ENCODE measurements around the gene TSHZ2.

The TSHZ2 gene

GRCh38 chr20:52983726-52984450 is 11.7 kb downstream of the TSHZ2 start:
- 75% methylated on average over 22 of the region's 22 CpGs for WGBS
- no peaks in the 10 kb centered on the region for H3K9me3 ChIP-seq (ENCODE audit: insufficient read depth, low read depth, low read length)
- H3K9ac ChIP-seq (ENCODE audit: low read depth, low read length), result no peak overlapping the region

GRCh38 chr20:52984451-52984810 is 12.3 kb downstream of the TSHZ2 start:
- Histone ChIP-seq H3K27me3 (ENCODE audit: insufficient read depth, low read length) (no peaks in the 10 kb centered on the region), H3K27ac (ENCODE audit: low read depth, low read length) (no peak overlapping the region), H3K9me3 (ENCODE audit: insufficient read depth, low read depth, low read length) (no peaks in the 10 kb centered on the region), H3K4me1 (ENCODE audit: insufficient read depth, low read length) (no peaks in the 10 kb centered on the region), H3K36me3 (ENCODE audit: insufficient read depth, low read length) (no peaks in the 10 kb centered on the region), H3K4me3 (ENCODE audit: low read length) (no peak overlapping the region), H3K9ac (ENCODE audit: low read depth, low read length) (no peak overlapping the region)
- 94% methylated on average over 10 of the region's 10 CpGs for WGBS

More at GRCh38 chr20:52983726-52984450, 11.7 kb downstream of the TSHZ2 start:
- no peaks in the 10 kb centered on the region for H3K36me3 ChIP-seq (ENCODE audit: insufficient read depth, low read length)
- H3K27ac ChIP-seq (ENCODE audit: low read depth, low read length), result no peak overlapping the region
- H3K27me3 ChIP-seq (ENCODE audit: insufficient read depth, low read length), result no peaks in the 10 kb centered on the region
- no peaks in the 10 kb centered on the region for H3K4me1 ChIP-seq (ENCODE audit: insufficient read depth, low read length)
- H3K4me3 ChIP-seq (ENCODE audit: low read length), result no peak overlapping the region

- WGBS, result 91% methylated on average over 3 of the region's 3 CpGs
- Histone ChIP-seq H3K27ac (ENCODE audit: low read depth, low read length) (no peak overlapping the region), H3K9ac (ENCODE audit: low read depth, low read length) (no peak overlapping the region), H3K9me3 (ENCODE audit: insufficient read depth, low read depth, low read length) (no peaks in the 10 kb centered on the region), H3K4me1 (ENCODE audit: insufficient read depth, low read length) (no peaks in the 10 kb centered on the region), H3K4me3 (ENCODE audit: low read length) (no peak overlapping the region), H3K27me3 (ENCODE audit: insufficient read depth, low read length) (no peaks in the 10 kb centered on the region), H3K36me3 (ENCODE audit: insufficient read depth, low read length) (no peaks in the 10 kb centered on the region)
Measured at GRCh38 chr20:52985687-52986086, 13.5 kb downstream of the TSHZ2 start.

- 88% methylated on average over 1 of the region's 1 CpG for WGBS
- Histone ChIP-seq H3K9ac (ENCODE audit: low read depth, low read length) (no peak overlapping the region), H3K27ac (ENCODE audit: low read depth, low read length) (no peak overlapping the region), H3K4me1 (ENCODE audit: insufficient read depth, low read length) (no peaks in the 10 kb centered on the region), H3K27me3 (ENCODE audit: insufficient read depth, low read length) (no peaks in the 10 kb centered on the region), H3K9me3 (ENCODE audit: insufficient read depth, low read depth, low read length) (no peaks in the 10 kb centered on the region), H3K36me3 (ENCODE audit: insufficient read depth, low read length) (no peaks in the 10 kb centered on the region), H3K4me3 (ENCODE audit: low read length) (no peak overlapping the region)
Measured at GRCh38 chr20:52987295-52987694, 15.1 kb downstream of the TSHZ2 start.

- Histone ChIP-seq H3K9me3 (ENCODE audit: insufficient read depth, low read depth, low read length) (no peaks in the 10 kb centered on the region), H3K27ac (ENCODE audit: low read depth, low read length) (no peak overlapping the region), H3K9ac (ENCODE audit: low read depth, low read length) (no peak overlapping the region), H3K4me3 (ENCODE audit: low read length) (no peak overlapping the region), H3K36me3 (ENCODE audit: insufficient read depth, low read length) (no peaks in the 10 kb centered on the region), H3K4me1 (ENCODE audit: insufficient read depth, low read length) (no peaks in the 10 kb centered on the region), H3K27me3 (ENCODE audit: insufficient read depth, low read length) (no peaks in the 10 kb centered on the region)
- 93% methylated on average over 4 of the region's 4 CpGs for WGBS
Measured at GRCh38 chr20:52991830-52992229, 19.7 kb downstream of the TSHZ2 start.

- 85% methylated on average over 1 of the region's 1 CpG for WGBS
- Histone ChIP-seq H3K9ac (ENCODE audit: low read depth, low read length) (no peak overlapping the region), H3K4me3 (ENCODE audit: low read length) (no peak overlapping the region), H3K27me3 (ENCODE audit: insufficient read depth, low read length) (no peaks in the 10 kb centered on the region), H3K36me3 (ENCODE audit: insufficient read depth, low read length) (no peaks in the 10 kb centered on the region), H3K9me3 (ENCODE audit: insufficient read depth, low read depth, low read length) (no peaks in the 10 kb centered on the region), H3K27ac (ENCODE audit: low read depth, low read length) (no peak overlapping the region), H3K4me1 (ENCODE audit: insufficient read depth, low read length) (no peaks in the 10 kb centered on the region)
Measured at GRCh38 chr20:52992632-52993031, 20.5 kb downstream of the TSHZ2 start.

GRCh38 chr20:52993076-52993475 is 20.9 kb downstream of the TSHZ2 start:
- no peaks in the 10 kb centered on the region for H3K36me3 ChIP-seq (ENCODE audit: insufficient read depth, low read length)
- no peaks in the 10 kb centered on the region for H3K9me3 ChIP-seq (ENCODE audit: insufficient read depth, low read depth, low read length)
- H3K4me3 ChIP-seq (ENCODE audit: low read length), result no peak overlapping the region
- no peak overlapping the region for H3K9ac ChIP-seq (ENCODE audit: low read depth, low read length)
- 78% methylated on average over 3 of the region's 3 CpGs for WGBS
- H3K4me1 ChIP-seq (ENCODE audit: insufficient read depth, low read length), result no peaks in the 10 kb centered on the region
- no peak overlapping the region for H3K27ac ChIP-seq (ENCODE audit: low read depth, low read length)
- no peaks in the 10 kb centered on the region for H3K27me3 ChIP-seq (ENCODE audit: insufficient read depth, low read length)

- Histone ChIP-seq H3K4me3 (ENCODE audit: low read length) (no peak overlapping the region), H3K9me3 (ENCODE audit: insufficient read depth, low read depth, low read length) (no peaks in the 10 kb centered on the region), H3K27ac (ENCODE audit: low read depth, low read length) (no peak overlapping the region), H3K27me3 (ENCODE audit: insufficient read depth, low read length) (no peaks in the 10 kb centered on the region), H3K36me3 (ENCODE audit: insufficient read depth, low read length) (no peaks in the 10 kb centered on the region), H3K9ac (ENCODE audit: low read depth, low read length) (no peak overlapping the region), H3K4me1 (ENCODE audit: insufficient read depth, low read length) (no peaks in the 10 kb centered on the region)
- 85% methylated on average over 10 of the region's 10 CpGs for WGBS
Measured at GRCh38 chr20:52994184-52994970, 22.2 kb downstream of the TSHZ2 start.

GRCh38 chr20:52996130-52996529 is 24.0 kb downstream of the TSHZ2 start:
- Histone ChIP-seq H3K27ac (ENCODE audit: low read depth, low read length) (no peak overlapping the region), H3K4me3 (ENCODE audit: low read length) (no peak overlapping the region), H3K9ac (ENCODE audit: low read depth, low read length) (no peak overlapping the region), H3K9me3 (ENCODE audit: insufficient read depth, low read depth, low read length) (no peaks in the 10 kb centered on the region), H3K27me3 (ENCODE audit: insufficient read depth, low read length) (no peaks in the 10 kb centered on the region), H3K4me1 (ENCODE audit: insufficient read depth, low read length) (no peaks in the 10 kb centered on the region), H3K36me3 (ENCODE audit: insufficient read depth, low read length) (no peaks in the 10 kb centered on the region)
- no CpG with 5 or more reads among the region's 1 CpG for WGBS

- no peaks in the 10 kb centered on the region for H3K27me3 ChIP-seq (ENCODE audit: insufficient read depth, low read length)
- H3K4me3 ChIP-seq (ENCODE audit: low read length), result no peak overlapping the region
- H3K36me3 ChIP-seq (ENCODE audit: insufficient read depth, low read length), result no peaks in the 10 kb centered on the region
- 90% methylated on average over 6 of the region's 6 CpGs for WGBS
- H3K9me3 ChIP-seq (ENCODE audit: insufficient read depth, low read depth, low read length), result no peaks in the 10 kb centered on the region
- H3K27ac ChIP-seq (ENCODE audit: low read depth, low read length), result no peak overlapping the region
- no peak overlapping the region for H3K9ac ChIP-seq (ENCODE audit: low read depth, low read length)
- no peaks in the 10 kb centered on the region for H3K4me1 ChIP-seq (ENCODE audit: insufficient read depth, low read length)
Measured at GRCh38 chr20:52996658-52997057, 24.5 kb downstream of the TSHZ2 start.

GRCh38 chr20:52998268-52998667 is 26.1 kb downstream of the TSHZ2 start:
- Histone ChIP-seq H3K4me3 (ENCODE audit: low read length) (no peak overlapping the region), H3K9ac (ENCODE audit: low read depth, low read length) (no peak overlapping the region), H3K36me3 (ENCODE audit: insufficient read depth, low read length) (no peaks in the 10 kb centered on the region), H3K27ac (ENCODE audit: low read depth, low read length) (no peak overlapping the region), H3K4me1 (ENCODE audit: insufficient read depth, low read length) (no peaks in the 10 kb centered on the region), H3K27me3 (ENCODE audit: insufficient read depth, low read length) (no peaks in the 10 kb centered on the region), H3K9me3 (ENCODE audit: insufficient read depth, low read depth, low read length) (no peaks in the 10 kb centered on the region)
- WGBS, result 95% methylated on average over 6 of the region's 6 CpGs
